ENCODE data around the gene BYSL.

- TF ChIP-seq CHD2 (IDR thresholded peaks at IDR 0.05; ENCODE audit: low read length, partially characterized antibody) (no peak), CTCF (IDR thresholded peaks at IDR 0.05) (no peak), NR3C1 (IDR thresholded peaks at IDR 0.05) (no peak), ATOH8 (CRISPR knock-in tag; IDR thresholded peaks at IDR 0.05; ENCODE audit: low read depth) (no peak)
These were observed 49.2 kb upstream of the BYSL start for GRCh38 chr6:41872147-41872546.
